Adrenal gland (tissue), 5 donors: Measurements from ENCODE around the gene HOMEZ.

Experiments used
- POLR2A ChIP-seq, 2 donors: fragments of 450-650 bp; IDR thresholded peaks; one replicate each; pipeline ENCODE4 v1.6.1; 2017; ENCODE audit warnings: antibody characterized with exemption in 2 of 2, mild to moderate bottlenecking in 2 of 2, moderate library complexity in 1 of 2
- TF ChIP-seq, protein P1 (sequence below), 6 experiments: fragments of 450-650 bp in 4 of 6; fragments of 200-600 bp in 2 of 6; sonication (generic) in 1 of 6; IDR thresholded peaks; 1 replicate in 5 of 6; 2 replicates in 1 of 6; pipeline versions ENCODE4 v1.5.1 to v1.8.0; 2016 to 2021; ENCODE audit warnings: antibody characterized with exemption in 6 of 6, mild to moderate bottlenecking in 2 of 6, moderate library complexity in 1 of 6
- donor health status: DM: no; HTN: no; CAD: no.

- peak; percentile 59 to 91 for TF ChIP-seq POLR2A (IDR thresholded peaks at IDR 0.05)
- TF ChIP-seq, protein P1, sequence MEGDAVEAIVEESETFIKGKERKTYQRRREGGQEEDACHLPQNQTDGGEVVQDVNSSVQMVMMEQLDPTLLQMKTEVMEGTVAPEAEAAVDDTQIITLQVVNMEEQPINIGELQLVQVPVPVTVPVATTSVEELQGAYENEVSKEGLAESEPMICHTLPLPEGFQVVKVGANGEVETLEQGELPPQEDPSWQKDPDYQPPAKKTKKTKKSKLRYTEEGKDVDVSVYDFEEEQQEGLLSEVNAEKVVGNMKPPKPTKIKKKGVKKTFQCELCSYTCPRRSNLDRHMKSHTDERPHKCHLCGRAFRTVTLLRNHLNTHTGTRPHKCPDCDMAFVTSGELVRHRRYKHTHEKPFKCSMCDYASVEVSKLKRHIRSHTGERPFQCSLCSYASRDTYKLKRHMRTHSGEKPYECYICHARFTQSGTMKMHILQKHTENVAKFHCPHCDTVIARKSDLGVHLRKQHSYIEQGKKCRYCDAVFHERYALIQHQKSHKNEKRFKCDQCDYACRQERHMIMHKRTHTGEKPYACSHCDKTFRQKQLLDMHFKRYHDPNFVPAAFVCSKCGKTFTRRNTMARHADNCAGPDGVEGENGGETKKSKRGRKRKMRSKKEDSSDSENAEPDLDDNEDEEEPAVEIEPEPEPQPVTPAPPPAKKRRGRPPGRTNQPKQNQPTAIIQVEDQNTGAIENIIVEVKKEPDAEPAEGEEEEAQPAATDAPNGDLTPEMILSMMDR (IDR thresholded peaks at IDR 0.05): peak in 1 of 6 experiments; percentile 18
These were observed at the start of gene HOMEZ for GRCh38 chr14:23286020-23286901.
